Umbilical cord (tissue), 2 donors: ENCODE data around the gene JAZF1. TPM values are rescaled to one million over a fixed set of nuclear protein-coding genes. Genes with fewer than 3 reads are reported as not detected.

Experiments
- DNase-seq: peaks from one replicate; pipeline ENCODE4 v3.0.0-alpha.2; 2015; ENCODE audit warnings: low spot score
- total RNA-seq: library from RNA; depleted of rRNA; stranded (reverse); fragments of >200 nt; gene quantifications from one replicate; pipeline ENCODE4 v1.2.3, GENCODE V29; 2014; ENCODE audit warnings: low replicate concordance; ENCODE audit not compliant: insufficient read depth

The JAZF1 gene
- total RNA-seq, 1 donor from 2014 or later, result 16.1 TPM

GRCh38 chr7:27969346-27969745, 211.2 kb downstream of the JAZF1 start:
- DNase-seq, result no peak

DNA sequence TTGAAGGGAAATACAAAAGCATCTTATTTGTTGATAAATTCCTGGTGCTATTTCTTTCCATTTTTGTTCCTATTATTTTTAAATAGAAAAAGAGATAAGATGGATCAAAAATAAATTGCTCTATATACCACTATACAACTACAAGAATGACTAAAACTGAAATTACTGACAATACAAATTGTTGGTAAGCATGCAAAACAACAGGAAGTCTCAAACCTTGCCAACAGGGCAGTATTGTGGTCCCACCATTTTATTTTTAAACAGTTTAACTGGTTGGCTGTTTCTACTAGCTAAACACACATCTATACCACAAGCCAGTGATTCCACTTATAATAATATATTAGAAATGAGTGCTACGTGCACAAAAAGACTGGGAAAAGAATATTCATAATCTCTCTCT, 213.0 kb downstream of the JAZF1 start:
- DNase-seq, result no peak

DNA sequence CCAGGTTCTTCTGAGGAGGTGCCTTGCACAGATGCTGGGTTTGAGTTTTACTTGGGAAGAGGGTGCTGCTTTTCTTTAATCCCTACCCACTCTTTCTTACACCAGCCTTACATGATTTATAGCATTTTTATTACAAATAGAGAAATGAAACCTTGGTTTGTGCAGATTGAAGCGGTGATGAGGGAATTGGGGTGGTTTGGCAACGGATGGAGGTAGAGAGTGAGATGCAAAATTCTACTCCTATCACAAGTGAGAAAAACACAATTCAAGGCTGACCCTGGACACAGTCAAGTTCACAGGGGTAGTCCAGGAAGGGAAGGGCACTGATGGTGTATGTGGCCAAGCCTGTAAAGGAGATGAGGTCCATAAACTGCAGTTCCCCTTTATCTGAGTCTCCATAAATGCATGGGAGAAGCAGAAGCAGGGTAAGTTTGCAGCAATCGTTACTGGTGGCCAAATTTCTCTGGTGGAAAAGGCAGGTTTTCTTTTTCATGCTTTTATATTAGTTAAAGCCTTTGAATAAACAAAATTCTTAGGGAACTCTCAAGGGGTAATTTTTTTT, 214.3 kb downstream of the JAZF1 start:
- DNase-seq, result no peak

GRCh38 chr7:27965650-27966049, 214.9 kb downstream of the JAZF1 start:
- peak; percentile 85 for DNase-seq

DNA sequence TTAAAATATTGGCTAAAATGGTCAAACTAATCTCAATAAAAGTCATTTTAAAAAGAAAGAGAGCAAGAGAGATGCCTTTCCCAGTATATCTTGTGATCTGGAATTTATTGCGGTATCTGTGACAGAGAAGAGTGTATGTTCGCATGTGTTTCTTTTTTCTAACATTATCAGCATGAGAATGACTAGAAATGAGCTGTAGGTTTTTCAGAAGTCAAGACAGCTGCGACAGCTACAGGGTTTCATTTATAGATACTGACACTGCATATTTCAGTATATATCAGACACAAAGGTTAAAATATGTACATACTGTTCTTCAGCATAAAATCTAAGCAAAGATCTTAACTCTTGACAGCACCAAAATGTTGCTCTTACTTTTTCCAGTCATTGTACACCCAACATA, 215.8 kb downstream of the JAZF1 start:
- DNase-seq, result peak; percentile 59

DNA sequence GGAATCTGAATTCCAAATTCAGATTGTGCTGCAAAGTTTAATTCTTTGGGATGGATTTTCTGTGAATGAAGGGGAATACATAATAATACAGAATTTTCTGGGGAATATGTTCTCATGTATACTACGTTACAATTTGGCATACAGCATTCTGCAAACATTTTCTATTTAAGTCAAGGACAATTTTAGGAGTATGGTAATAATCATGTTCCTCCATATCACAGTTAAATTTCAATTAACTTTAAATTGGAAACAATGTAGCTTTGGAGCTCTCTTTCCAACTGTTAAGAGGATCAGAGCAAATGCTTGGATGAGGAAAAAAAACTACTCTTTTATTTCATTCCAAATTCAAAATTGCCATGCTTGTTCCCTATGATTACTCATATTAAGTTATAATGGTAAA, 217.5 kb downstream of the JAZF1 start:
- DNase-seq, result no peak

DNA sequence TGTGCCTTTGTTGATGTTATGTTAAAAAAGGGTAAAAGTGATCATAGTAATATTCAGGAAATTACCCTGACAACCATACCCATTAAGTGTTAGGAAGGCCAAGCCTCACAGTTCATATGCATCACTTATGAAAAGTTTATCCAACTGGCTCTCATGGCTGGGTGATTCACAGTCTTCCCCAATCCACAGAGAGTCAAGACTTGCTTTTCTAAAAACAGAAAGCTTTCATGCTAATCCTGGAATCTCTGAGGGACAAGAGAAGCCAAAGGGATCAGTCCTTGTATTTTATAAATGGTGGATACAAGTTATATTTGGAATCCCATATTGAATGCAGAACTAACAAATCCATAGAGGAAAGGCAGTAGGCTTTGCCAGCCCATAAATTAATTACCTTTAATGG, 218.3 kb downstream of the JAZF1 start:
- DNase-seq, result peak; percentile 94

- no peak for DNase-seq
Measured at GRCh38 chr7:27961255-27961654, 219.3 kb downstream of the JAZF1 start.

DNA sequence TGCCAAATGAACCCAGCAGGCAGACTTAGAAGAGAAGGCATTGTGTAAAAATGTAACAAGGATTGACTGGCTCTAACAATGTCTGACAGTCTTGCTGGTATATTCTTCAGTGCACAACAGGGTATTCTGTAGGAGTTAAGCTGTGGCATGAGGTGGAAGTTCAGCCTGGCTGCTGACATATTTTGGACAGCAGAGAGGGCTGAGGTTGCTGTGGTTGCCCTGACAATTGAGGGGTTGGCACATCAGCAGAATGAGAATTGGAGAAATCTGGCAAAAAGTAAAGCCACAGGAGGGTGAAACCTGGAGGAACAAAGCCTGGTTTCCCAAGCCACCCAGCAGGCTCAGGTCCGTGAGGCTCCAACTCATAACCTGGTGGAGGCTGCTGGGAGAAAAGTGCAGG, 220.2 kb downstream of the JAZF1 start:
- no peak for DNase-seq

GRCh38 chr7:27958933-27959548, 221.6 kb downstream of the JAZF1 start:
- DNase-seq, result no peak

- DNase-seq, result no peak
Measured at GRCh38 chr7:27955596-27955995, 225.0 kb downstream of the JAZF1 start.

- no peak for DNase-seq
Measured at GRCh38 chr7:27955011-27955410, 225.6 kb downstream of the JAZF1 start.

GRCh38 chr7:27953777-27954176, 226.8 kb downstream of the JAZF1 start:
- DNase-seq, result no peak

DNA sequence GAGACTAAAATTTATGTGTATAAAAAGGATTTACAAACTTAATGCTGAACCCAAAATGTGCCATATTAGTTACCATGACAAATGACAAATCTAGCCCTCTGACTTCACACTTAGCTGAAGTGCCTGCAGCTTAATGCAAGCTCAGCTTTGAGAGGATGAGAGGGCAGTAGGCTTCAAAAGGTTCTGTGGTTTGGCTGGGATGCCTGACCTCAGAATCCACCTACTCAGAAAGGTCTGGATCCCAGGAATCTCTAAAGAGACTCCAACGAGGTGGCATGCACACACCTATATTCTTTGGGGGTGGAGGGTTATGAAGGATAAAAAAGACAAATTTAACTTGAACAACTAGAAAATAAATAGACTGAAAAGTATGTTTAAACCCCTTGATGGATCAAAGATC, 227.2 kb downstream of the JAZF1 start:
- DNase-seq, result peak; percentile 76

DNA sequence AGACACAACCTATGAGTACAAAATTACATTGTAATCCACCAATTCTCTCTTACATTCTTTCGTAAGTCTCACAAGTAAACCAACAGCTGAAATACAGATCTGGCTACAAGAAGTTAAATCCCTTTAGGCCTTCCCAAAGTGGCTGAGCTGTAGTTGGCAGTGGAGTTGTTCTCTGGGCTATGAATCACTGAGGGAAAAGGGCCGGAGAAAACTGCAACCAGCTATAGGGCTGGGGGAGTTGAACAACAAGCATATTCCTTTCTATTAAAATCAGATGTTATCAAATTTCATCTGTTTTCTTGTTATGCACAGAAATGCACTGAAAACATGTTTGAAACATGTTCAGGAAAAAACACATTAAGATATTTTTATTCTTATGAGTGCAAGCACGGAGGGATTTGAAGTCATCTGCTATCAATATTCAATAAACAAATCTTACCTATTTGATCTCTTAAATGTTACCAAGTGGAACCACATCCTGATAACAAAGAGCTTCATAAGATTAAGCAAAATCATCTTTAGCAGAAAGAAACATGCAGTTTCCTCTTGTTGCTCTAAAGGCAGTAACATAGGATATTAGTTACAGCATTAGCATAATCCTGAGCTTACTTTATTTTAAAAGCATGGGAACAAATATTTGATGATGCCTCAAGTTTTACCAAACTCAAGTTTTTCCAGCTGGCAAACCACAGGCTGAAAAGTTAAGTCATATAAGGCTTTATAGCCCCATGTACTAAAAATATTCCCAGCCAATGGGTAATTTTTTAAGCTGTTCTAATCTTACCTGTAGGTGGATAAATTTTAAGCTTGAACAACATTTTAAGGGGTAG, 227.9 kb downstream of the JAZF1 start:
- DNase-seq, result peak; percentile 94

GRCh38 chr7:27950123-27950522, 230.5 kb downstream of the JAZF1 start:
- no peak for DNase-seq

DNA sequence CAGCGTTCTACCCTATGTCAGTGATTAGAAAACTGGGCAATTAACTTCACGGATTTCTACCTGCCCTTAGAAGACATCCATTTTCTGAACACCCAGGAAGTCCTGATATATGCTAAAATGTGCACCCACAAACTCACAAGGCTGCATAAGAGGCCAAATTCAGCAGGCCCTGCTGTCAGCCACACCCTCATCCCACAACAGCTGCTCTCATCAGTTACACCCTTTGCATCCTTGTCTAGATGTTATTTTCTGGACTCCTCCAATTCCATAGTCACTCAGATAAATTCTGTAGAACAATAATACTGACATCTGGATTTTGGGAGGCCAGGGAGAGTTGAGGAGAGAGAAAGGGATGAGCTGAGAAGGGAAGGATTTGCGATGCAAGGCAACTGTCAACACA, 231.7 kb downstream of the JAZF1 start:
- DNase-seq, result no peak

DNA sequence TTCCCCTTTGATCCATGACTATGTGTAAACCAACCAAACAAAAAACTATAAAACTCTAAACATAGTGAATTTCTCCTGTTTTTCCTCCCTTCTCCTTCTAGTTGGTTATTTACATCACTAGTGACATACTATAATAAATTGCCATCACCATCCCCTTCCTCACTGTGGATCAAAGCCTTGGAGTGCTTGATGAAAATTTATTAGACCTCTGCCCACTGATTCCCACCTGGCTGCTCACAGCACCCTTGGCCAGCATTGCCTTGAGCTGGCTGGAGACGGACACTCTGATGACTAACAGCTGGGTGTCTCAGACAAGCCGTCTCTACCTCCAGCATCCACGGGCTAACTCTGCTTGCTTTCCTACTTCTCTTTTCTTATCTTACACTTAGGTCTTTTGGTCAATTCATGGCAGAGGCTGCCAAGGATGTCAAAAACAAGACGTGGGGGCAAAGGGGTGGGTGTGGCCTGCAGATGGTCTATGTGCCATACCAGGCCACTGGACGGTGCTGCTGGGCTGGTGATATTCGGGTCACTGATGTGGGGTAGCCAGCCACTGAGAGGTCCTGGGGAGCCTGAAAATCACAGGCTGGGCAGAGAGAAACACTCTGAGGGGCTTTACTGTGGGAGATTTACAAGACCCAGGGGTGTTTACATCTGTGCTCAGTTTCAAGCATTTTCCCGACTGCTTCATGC, 232.9 kb downstream of the JAZF1 start:
- DNase-seq, result no peak

GRCh38 chr7:27946351-27946750, 234.2 kb downstream of the JAZF1 start:
- DNase-seq, result no peak

DNA sequence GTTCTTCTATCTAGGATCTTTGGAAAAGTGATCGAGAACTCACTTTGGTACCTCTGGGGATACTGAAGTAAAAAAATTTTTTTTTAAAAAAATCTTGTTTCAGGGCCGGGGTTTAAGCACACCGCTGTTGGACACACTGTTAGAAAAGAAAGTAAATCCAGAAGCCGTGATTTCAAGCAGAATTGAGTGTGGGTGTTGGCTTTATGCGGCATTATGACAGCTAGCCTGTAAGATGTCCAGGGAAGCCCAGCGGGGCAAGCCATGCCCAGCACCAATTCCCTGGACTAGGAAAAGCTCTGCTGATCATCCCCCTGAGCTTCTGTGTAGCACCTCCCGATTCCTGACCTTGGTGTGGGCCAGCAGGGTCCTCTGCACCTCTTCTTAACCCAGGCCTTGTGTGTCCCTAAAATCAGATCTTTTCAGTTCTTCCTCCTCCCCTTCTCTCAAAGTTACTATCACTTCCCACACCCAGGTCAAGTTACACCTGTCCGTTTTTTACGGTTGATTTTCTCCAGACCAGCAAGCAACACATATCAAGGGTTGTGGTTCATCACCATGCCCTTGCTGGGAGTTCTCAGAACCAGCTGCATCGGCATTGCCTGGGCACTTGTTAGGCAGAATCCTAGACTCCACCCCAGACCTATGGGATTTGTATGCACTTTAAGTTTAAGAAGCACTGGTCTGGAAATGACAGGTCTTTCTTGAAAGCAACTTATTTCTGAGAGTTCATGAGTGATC, 235.4 kb downstream of the JAZF1 start:
- DNase-seq, result no peak

DNA sequence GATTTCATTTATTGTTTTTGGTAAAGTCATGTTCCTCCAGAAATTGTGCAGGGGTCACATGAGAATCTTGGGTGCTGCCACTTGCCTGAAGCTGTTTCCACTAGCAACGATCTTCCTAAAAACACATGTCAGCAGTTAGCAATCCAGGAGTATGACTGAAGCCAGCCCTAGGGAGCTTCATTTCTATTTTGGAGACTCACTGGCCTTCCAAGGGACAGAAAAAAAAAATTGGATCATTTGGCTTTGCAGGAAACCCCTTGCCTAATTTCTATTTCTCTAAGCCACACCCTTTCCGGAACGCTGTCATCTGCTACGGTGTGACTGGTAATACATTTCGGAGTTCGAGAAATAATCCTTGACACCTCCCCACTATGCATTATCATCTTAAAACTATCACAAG, 236.0 kb downstream of the JAZF1 start:
- DNase-seq, result no peak

DNA sequence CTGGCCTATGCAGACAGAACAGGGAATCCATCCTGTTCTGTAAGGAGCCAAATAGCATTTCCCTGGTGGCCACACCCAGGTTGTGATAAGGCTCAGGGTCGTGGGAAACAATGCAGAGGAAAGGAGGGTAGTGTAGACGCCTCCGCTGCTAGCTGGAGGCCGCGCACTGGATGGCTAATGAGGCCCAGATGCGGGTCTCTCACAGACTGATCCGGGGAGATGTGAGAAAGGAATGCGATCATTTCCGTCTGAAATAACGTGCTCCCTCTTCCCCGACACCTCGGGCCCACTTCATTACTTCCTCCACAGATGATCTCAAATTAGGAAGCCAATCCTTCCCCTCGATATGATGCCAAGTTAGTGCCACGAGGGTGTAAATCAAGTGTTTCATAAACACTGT, 237.4 kb downstream of the JAZF1 start:
- DNase-seq, result no peak
